SH-SY5Y (cell line): Measurements from ENCODE around the gene PIN1.

Source experiments
- GATA2 ChIP-seq: IDR thresholded peaks from 2 replicates; pipeline ENCODE4 v1.6.1; 2011; ENCODE audit warnings: mild to moderate bottlenecking, low read depth, low read length
- GATA3 ChIP-seq: IDR thresholded peaks from 2 replicates; pipeline ENCODE4 v1.6.1; 2011; ENCODE audit warnings: low read depth, mild to moderate bottlenecking, low read length, moderate library complexity

- TF ChIP-seq GATA2, result no peak
- TF ChIP-seq GATA3, result no peak
Observed at GRCh38 chr19:9834307-9834725, 802 bp upstream of the PIN1 start.
